GM19240 (cell line): ENCODE results near the gene PPP2R5E.

Source experiments
- DNase-seq: peaks from one replicate; pipeline ENCODE4 v3.0.0; 2011; ENCODE audit warnings: low spot score; ENCODE audit not compliant: insufficient read length

Gene PPP2R5E

GRCh38 chr14:63435204-63435603 is 108.0 kb downstream of the PPP2R5E start:
- DNase-seq, result no peak

GRCh38 chr14:63432888-63433552 is 110.2 kb downstream of the PPP2R5E start:
- no peak for DNase-seq

- DNase-seq, result no peak
These were observed 110.9 kb downstream of the PPP2R5E start for GRCh38 chr14:63432228-63432627.

GRCh38 chr14:63431466-63431865 is 111.7 kb downstream of the PPP2R5E start:
- no peak for DNase-seq

- DNase-seq, result no peak
These were observed 114.7 kb downstream of the PPP2R5E start for GRCh38 chr14:63428486-63428885.

- DNase-seq, result no peak
These were observed 116.3 kb downstream of the PPP2R5E start for GRCh38 chr14:63426838-63427352.

GRCh38 chr14:63423889-63424288 is 119.3 kb downstream of the PPP2R5E start:
- no peak for DNase-seq

- no peak for DNase-seq
These were observed 119.8 kb downstream of the PPP2R5E start for GRCh38 chr14:63423381-63423780.

GRCh38 chr14:63421919-63422318 is 121.3 kb downstream of the PPP2R5E start:
- DNase-seq, result no peak

GRCh38 chr14:63421226-63421625 is 122.0 kb downstream of the PPP2R5E start:
- DNase-seq, result no peak

GRCh38 chr14:63418020-63418419 is 125.2 kb downstream of the PPP2R5E start:
- peak; percentile 4 for DNase-seq

- DNase-seq, result no peak
These were observed 130.2 kb downstream of the PPP2R5E start for GRCh38 chr14:63413009-63413408.

GRCh38 chr14:63406333-63406732 is 136.8 kb downstream of the PPP2R5E start:
- DNase-seq, result no peak

GRCh38 chr14:63405715-63406114 is 137.5 kb downstream of the PPP2R5E start:
- no peak for DNase-seq

GRCh38 chr14:63404906-63405305 is 138.3 kb downstream of the PPP2R5E start:
- DNase-seq, result no peak

GRCh38 chr14:63401646-63402045 is 141.5 kb downstream of the PPP2R5E start:
- no peak for DNase-seq

GRCh38 chr14:63398952-63399351 is 144.2 kb downstream of the PPP2R5E start:
- DNase-seq, result no peak

- no peak for DNase-seq
These were observed 148.3 kb downstream of the PPP2R5E start for GRCh38 chr14:63394841-63395240.

GRCh38 chr14:63394432-63394831 is 148.7 kb downstream of the PPP2R5E start:
- DNase-seq, result no peak

GRCh38 chr14:63393012-63393411 is 150.2 kb downstream of the PPP2R5E start:
- no peak for DNase-seq

- DNase-seq, result no peak
These were observed 150.9 kb downstream of the PPP2R5E start for GRCh38 chr14:63392236-63392635.

- DNase-seq, result no peak
These were observed 154.3 kb downstream of the PPP2R5E start for GRCh38 chr14:63388766-63389431.

GRCh38 chr14:63387711-63388110 is 155.5 kb downstream of the PPP2R5E start:
- no peak for DNase-seq
